ENCODE results near the gene ODAM. TPM values are rescaled to one million over a fixed set of nuclear protein-coding genes. Genes with fewer than 3 reads are reported as not detected.
"Not testable (repeated sequence)": the region's sequence is repeated elsewhere in the genome, so short reads cannot be mapped to it uniquely, and the experiment has no call there.

The ODAM gene
- total RNA-seq, 4 donors from 2014 or later = 1.9 to 18.5 (median 3.9) TPM

GRCh38 chr4:70225824-70226223 is 30.3 kb downstream of the ODAM start, which contains the start of gene FDCSP:
Gene FDCSP (plus strand): TSS chr4:70226124. CDS start chr4:70231195, 5,071 bp downstream.
- no peak for DNase-seq
- WGBS, 2 donors = 76 to 81% methylated on average over 2 of the region's 2 CpGs
- H3K27ac ChIP-seq = no peak within 1 kb of the TSS
- TF ChIP-seq POLR2A (IDR thresholded peaks at IDR 0.05) = no peak
- TF ChIP-seq, protein P1, sequence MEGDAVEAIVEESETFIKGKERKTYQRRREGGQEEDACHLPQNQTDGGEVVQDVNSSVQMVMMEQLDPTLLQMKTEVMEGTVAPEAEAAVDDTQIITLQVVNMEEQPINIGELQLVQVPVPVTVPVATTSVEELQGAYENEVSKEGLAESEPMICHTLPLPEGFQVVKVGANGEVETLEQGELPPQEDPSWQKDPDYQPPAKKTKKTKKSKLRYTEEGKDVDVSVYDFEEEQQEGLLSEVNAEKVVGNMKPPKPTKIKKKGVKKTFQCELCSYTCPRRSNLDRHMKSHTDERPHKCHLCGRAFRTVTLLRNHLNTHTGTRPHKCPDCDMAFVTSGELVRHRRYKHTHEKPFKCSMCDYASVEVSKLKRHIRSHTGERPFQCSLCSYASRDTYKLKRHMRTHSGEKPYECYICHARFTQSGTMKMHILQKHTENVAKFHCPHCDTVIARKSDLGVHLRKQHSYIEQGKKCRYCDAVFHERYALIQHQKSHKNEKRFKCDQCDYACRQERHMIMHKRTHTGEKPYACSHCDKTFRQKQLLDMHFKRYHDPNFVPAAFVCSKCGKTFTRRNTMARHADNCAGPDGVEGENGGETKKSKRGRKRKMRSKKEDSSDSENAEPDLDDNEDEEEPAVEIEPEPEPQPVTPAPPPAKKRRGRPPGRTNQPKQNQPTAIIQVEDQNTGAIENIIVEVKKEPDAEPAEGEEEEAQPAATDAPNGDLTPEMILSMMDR (IDR thresholded peaks at IDR 0.05) = no peak
- no peak within 1 kb of the TSS for H3K4me3 ChIP-seq (replicated peaks in 1 of 3)
- no peaks in the 10 kb centered on the region for H3K27me3 ChIP-seq
- intact Hi-C loops (cut with DNase I) = no loop called here
- H3K36me3 ChIP-seq = no peaks in the 10 kb centered on the region
- H3K4me1 ChIP-seq = no peaks in the 10 kb centered on the region
- no peaks in the 10 kb centered on the region for H3K9me3 ChIP-seq

GRCh38 chr4:70236125-70236524 is 40.6 kb downstream of the ODAM start:
- Histone ChIP-seq H3K27me3 (no peaks in the 10 kb centered on the region), H3K9me3 (no peaks in the 10 kb centered on the region), H3K4me1 (peaks cover 0 to 9% of the 10 kb centered on the region in 2 donors), H3K27ac (no peak overlapping the region), H3K4me3 (replicated peaks in 1 of 3) (no peak overlapping the region), H3K36me3 (no peaks in the 10 kb centered on the region)
- TF ChIP-seq POLR2A (IDR thresholded peaks at IDR 0.05) = no peak
- TF ChIP-seq, protein P1 (IDR thresholded peaks at IDR 0.05) = no peak
- 85 to 92% methylated on average over 1 of the region's 1 CpG for WGBS, 2 donors
- DNase-seq = no peak
- intact Hi-C loops (cut with DNase I) = no loop called here

GRCh38 chr4:70239131-70239883 is 43.8 kb downstream of the ODAM start:
- Histone ChIP-seq H3K9me3 (no peaks in the 10 kb centered on the region), H3K36me3 (no peaks in the 10 kb centered on the region), H3K4me1 (peaks cover 0 to 9% of the 10 kb centered on the region in 2 donors), H3K4me3 (replicated peaks in 1 of 3) (no peak overlapping the region), H3K27me3 (no peaks in the 10 kb centered on the region), H3K27ac (no peak overlapping the region)
- intact Hi-C loops (cut with DNase I) = no loop called here
- TF ChIP-seq, protein P1 (IDR thresholded peaks at IDR 0.05) = no peak
- no peak for TF ChIP-seq POLR2A (IDR thresholded peaks at IDR 0.05)
- DNase-seq = no peak
- 25 to 35% methylated on average over 3 of the region's 3 CpGs for WGBS, 2 donors

DNA sequence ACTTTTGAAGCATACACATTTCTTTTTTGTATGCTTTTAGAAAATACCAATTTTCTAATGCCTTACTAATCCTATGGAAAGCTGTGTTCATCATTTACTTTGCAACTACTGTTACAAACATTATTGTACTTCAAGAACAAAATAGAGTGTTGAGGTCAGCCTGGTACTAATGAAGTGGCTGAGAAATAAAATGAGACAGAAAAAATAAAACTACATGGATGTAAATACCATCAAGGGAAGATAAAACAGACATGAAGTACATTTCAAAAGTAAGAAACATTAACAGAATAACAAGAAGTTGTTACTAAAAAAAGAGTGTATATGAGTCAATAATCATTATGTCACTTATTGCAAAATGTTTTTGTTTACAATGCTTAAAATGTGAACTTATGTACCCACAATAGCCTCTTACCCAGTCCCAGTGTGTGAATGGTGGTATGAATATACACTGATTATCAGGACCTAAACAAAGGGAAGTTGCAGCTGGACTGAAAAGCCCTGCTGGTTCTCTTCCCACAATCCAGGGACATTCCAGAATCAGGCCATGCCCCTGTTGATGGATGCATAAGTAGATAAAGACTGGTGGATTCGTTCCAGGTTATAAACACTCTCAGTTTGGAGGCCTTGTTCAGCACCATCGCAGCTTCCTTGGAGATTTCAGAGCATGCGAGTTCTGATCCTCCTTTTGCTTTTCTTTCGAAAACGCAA is 44.5 kb downstream of the ODAM start:
- 60 to 64% methylated on average over 5 of the region's 5 CpGs for WGBS, 2 donors
- Histone ChIP-seq H3K9me3 (no peaks in the 10 kb centered on the region), H3K36me3 (no peaks in the 10 kb centered on the region), H3K27ac (no peak overlapping the region), H3K4me3 (replicated peaks in 1 of 3) (no peak overlapping the region), H3K27me3 (no peaks in the 10 kb centered on the region), H3K4me1 (peaks cover 0 to 9% of the 10 kb centered on the region in 2 donors)
- DNase-seq = no peak
- TF ChIP-seq POLR2A (IDR thresholded peaks at IDR 0.05) = no peak
- TF ChIP-seq, protein P1 (IDR thresholded peaks at IDR 0.05) = no peak
- intact Hi-C loops (cut with DNase I) = no loop called here

- intact Hi-C loops (cut with DNase I); DNase-seq; H3K9me3 ChIP-seq; H3K4me3 ChIP-seq (replicated peaks in 1 of 3); H3K4me1 ChIP-seq; H3K27ac ChIP-seq; H3K36me3 ChIP-seq; H3K27me3 ChIP-seq: not testable (repeated sequence)
- 91 to 97% methylated on average over 3 of the region's 3 CpGs for WGBS, 2 donors
These were observed 46.8 kb downstream of the ODAM start, which contains the start of gene CSN3 for GRCh38 chr4:70242297-70242696. Gene CSN3 (plus strand): TSS chr4:70242597. CDS start chr4:70244820, 2,223 bp downstream.
